Tracheal epithelial cell (primary cell): ENCODE results near the gene GPRIN2. TPM values are rescaled to one million over a fixed set of nuclear protein-coding genes. Genes with fewer than 3 reads are reported as not detected.

ENCODE experiments used
- total RNA-seq: library from RNA; depleted of rRNA; stranded (reverse); fragments of >200 nt; gene quantifications from 2 replicates; pipeline ENCODE4 v1.2.1, GENCODE V29; 2014

GPRIN2 gene
- 0.85 and 10.4 TPM in 2 replicates for total RNA-seq

DNA sequence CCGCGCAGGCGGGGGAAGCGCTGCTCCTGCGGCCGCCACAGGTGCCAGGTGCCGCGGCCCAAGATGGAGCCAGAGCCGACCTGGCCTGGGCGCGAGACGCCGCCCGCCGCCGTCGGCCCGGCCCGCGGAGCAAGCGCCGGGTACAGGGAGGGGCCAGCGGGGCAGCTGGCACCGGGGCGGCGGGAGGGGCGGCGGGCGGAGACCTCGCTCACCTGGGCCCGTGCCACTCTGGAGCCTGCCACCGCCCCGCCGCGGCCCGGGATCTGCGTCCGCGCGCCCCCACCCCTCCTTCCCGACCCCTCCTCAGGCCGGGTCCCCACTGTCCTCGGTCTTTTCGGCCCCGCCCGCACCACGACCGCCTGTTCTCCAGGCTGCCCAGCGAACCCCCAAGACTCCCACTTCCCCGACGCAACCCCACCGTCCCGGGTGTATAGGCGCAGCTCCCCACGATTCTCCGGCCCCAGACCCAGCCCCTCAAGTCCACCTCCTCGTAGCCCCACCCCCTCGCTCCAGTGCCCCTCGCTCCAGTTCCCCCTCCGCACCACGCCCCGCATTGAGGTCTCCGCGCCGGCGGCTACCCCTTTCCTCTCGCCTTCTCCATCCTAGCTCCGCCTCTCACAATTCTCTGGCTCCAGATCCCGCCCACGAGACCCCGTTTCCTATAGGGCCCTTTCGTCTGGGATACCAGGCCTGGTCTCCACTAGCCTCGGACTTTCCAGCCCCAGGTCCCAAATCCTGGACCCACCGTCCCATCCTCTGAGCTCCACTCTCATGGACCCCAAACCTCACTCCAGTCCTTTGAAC lies at the start of gene GPRIN2:
Gene GPRIN2, minus strand, starts transcription at position 144 of the 804 bp plus-strand sequence. CDS start 5,922 bp downstream, outside the sequence.

DNA sequence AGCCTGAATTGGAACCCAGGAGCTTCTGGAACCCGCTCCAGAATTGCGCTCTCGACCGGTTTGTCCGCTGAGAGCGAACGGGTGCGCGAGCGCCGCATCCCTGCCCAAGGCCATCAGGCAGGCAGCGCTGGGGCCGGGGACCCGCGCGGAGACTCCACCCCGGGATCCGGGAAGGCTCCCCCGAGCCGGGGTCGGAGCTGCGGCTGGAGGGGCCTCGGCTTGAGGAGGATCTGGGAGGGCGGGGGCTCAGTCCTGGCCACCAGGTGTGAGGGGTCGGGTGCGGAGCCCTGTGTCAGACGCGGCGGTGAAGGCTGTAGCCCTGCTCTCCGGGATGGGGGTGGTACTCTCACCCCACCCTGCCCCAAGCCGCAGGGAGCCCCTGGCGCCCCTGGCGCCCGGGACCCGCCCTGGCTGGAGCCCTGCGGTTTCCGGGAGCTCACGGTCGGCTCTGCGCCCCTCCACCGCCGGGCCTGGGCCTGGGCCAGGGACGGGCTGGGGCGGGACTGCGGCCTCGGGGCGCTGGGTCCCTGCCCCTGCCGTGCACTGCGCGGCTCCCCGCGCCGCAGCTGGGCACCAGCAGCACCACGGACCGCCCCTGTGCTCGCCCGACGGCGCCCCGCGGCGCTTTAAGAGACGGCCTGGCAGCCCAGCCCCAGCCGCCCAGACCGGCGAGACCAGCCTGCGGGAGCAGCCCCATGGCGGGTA lies 22.2 kb upstream of the GPRIN2 start, which contains the start of gene SYT15:
Gene SYT15, plus strand, starts transcription at position 655 of the 705 bp plus-strand sequence. Its CDS starts 41 bp downstream, at position 696.

Other genes with a start within 250 kb of the GPRIN2 start
- 183 and 261 TPM in 2 replicates for gene ANXA8L1, start 180.9 kb downstream of the GPRIN2 start, total RNA-seq
- not detected in 2 replicates for gene NPY4R, start 90.7 kb downstream of the GPRIN2 start, total RNA-seq
- not detected in 2 replicates for gene SYT15, start 22.5 kb upstream of the GPRIN2 start, total RNA-seq